ENCODE results near the gene NRARP.

The NRARP gene

GRCh38 chr9:137321726-137322361 is 19.8 kb upstream of the NRARP start:
- DNase-seq = no peak

DNA sequence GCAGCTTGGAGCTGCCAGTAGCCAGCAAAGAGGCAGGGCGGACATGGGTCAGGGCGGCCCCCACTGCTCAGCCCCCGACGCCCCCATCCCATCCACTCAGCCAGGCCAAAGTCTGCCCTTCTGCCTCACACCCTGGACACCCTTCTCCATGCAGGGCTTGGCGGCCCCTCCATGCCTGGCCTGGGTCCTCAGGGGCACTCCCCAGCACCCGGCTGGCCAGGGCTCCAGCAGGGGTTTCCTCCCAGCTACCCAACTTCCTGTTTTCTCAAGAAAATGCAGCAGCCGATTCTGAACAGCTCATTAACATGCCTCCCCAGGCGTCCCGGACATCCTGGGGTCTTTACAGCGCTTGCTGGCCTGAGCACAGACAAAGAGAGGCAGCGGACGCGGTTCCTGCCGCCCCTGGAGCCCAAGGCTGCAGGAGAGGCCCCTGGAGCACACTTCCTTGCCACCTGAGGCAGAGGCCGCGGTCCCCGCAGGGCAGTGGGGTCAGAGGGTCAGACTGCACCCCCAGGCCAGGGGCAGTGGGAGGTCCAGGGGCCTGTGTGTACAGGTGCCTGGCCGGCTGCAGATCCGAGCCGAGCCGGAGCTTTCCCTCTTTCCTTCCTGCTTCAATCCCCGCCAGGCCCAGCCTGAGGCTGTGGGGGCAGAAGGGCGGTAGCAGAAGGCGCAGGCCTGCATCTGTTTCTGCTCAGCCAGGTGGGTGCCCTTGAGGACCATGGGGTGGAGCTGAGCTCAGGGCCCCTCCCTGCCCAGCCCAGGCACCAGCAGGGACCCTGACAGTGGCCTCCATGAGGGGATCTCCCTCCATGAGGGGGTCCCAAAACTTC is 18.7 kb upstream of the NRARP start:
- peak; percentile 44 to 72 (median 63) for DNase-seq

DNA sequence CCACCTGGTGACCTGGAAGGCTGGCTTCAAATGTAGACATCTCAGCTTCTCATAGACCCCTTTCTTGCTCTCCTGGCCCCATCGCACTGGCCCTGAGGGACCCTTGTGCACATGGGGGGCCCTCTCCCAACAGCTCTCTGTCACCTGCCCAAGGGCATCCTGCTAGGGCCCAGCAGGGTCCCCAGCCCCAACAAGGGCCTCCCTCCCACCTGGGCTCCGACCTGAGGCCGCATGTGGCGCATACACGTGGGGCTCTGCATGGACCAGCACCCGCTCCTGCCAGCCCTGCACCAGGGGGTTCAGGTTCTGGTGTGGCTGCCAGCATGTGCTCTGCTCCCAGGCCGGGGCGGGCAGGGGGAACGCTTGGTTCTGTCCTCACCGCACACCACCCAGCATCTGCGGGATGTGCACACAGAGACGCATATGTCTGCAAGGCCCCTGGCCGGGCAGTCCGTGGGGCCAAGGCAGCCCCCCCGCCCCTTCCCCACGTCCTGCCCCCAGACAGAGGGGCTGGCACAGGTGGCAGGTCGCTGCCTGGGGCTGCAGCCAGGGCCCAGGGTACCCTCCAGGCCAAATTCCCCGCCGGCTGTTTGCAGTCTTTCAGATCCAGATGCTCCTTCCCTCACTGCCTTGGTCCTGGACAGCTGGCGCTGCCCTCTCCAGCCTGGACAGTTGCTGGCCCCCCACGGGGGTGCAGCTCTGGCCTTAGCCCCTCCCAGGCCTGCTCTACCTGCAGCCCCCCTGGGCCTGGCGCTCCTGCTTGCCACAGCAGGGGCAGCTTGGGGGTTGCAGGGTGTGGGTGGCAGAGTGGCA is 17.9 kb upstream of the NRARP start:
- DNase-seq = no peak

- DNase-seq = no peak
Measured at GRCh38 chr9:137319011-137319738, 17.1 kb upstream of the NRARP start.

- DNase-seq = no peak
Measured at GRCh38 chr9:137318602-137319001, 16.5 kb upstream of the NRARP start.

DNA sequence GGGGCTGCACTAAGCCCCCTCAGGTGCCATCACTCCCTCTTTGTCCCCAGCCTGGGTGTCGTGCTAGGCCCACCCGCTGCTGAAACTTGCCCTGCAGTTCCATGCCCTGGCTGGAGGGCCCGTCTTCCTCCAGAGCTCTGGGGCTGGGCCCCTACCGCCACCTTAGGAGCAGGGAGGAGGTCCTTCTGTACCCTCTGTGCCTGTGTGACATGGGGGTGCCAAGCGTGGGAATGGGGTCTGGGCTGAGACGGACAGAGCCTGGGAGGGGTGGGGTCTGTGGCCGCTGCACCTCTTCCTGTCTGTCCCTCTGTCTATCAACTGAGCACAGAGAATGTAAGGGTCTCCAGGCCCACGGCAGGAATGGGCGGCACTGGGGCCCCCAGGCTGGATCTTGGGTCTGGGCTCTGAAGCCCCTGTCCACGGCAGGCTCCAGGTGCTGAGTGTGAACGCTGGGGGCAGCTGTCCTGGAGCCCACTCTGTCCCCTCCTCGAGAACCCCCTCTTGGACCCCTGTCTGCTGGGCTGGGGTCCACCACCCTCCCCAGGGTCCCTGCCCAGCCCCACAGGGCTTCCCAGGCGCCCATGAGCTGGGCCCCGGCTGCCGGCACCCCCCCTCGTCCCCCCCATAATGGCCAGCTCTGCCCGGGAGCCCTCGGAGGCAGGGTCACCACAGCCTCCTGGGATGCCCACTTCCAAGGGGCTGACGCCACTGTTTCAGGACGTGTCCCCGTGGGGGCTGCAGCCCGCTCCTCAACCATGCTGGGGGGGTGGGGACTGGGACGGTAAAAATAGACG is 15.8 kb upstream of the NRARP start:
- no peak for DNase-seq

DNA sequence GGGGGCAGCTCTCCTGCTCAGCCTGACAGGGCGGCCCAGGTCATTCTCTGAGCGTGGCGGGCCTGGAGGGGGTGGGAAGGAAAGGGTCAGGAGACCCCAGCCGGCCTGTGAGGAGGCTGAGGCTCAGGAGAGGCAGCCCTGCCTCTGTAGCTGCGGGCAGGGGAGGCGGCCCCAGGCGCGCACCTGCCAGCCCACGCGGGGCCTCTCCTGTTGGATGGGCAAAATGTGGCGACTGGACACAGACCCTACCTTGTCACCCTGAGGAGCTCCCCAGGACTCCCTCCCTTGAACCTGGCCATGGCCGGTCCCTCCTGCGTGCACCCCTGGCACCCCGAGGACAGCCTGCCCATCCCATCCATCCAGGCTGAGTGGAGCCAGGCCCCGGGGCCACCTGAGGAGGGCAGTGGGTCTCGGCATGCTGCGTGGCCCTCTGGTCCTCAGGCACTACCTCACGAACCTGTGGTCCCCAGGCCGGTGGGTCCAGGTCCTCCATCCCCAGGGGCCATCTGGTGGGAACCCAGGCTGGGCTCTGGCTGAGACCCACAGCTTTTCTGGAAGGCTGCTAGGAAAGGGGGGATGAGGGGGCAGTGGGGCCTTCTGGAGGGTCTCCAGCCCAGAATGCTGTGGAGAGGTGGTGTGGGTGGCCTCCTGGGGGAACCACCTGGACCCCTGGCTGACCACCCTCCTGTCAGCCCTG is 15.1 kb upstream of the NRARP start:
- DNase-seq = no peak

DNA sequence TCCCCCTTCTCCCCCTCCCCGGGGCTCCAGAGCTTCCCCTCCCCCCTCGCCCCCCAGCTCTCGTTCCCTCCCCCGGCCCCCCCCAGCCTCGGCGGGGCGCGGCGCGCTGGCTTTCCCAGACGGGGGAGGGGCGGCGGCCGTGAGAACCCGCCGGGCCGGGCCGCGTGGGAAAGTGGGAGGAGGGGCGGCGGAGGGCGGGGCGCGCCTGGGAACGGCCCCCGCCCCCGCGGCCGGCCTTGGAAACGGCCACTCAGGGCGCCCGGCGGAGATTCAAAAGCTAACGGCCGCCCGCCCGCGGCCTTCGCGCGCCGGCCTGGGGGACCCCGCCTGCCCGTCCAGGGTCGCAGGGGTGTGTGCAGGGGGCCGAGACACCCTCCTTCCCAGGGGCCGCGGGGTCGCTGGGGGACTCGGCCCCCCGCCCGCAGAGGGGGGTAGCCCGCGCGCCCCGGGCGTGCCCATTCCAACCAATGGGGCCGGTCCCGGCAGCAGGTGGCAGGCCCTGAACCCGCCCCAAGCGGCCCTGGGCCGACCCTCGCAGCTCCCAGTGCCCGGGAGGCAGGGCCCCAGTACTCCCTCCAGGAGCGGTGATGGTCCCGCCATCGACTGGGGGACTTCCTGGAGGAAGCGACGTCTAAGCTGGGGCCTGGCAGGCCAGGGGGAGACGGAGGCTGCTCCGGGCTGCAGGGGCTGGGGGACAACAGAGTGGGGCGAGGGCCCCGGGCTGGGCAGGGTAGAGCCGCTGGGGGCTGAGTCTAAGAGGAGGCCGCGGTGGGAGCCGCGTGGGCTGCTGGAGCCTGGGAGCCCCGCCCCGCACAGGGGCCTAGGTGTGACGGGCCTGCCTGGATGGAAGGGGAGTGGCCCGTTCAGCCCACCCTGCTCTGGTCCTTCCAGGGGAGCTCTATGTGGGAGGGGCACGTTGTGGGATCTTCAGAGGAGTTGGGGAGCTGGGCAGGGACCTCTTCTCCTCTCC is 14.2 kb upstream of the NRARP start:
- peak; percentile 51 to 79 (median 58) for DNase-seq

- DNase-seq = no peak
Measured at GRCh38 chr9:137315581-137316011, 13.5 kb upstream of the NRARP start.

DNA sequence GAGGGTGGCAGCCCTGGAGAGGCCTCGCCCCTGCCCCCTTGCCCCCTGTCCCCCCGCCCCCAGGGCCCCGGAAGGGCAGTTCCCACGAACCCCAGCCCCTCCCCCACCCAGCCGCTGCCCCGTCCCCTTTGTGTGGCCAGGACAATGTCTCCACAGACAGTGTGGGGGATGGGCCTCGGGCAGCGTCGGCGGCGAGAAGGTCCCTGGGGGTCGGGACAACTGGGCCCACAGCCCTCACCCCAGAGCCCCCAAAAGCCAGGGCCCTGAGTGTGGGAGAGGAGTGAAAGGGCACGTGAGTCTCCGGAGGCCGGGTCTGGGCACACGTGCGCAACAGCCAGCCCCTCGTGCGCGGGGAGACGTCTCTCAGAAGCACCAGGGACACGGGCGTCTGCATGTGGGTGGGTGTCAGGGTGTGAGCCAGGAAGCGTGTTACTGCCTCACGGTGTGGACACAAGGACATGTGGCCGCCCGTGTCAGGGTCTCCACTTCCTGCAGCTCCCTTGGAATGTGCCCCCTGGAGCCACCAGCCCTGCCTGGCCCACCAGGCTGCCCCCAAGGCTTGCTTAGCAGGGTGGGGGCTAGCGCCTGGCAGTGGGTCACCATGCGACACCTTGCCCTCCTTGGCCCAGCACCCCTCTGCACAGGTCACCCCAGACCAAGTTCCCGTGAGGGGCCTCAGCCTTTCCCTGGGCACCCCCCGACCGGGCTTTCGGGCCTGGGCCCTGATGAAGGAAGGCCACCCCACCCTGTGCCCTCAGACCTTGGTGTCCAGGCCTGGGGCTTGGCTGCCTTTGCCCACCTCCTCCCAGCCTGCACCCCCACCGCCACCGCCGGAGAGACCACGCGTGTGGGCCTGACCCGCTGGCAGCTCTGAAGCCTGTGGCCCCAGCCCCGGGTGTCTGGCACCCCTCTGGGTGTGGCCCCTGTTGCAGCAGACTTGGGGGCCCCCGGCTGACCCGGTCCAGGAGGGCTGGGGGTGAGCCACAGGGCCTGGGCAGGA is 12.8 kb upstream of the NRARP start:
- DNase-seq = no peak

- no peak for DNase-seq
Measured at GRCh38 chr9:137313956-137314560, 12.0 kb upstream of the NRARP start.

DNA sequence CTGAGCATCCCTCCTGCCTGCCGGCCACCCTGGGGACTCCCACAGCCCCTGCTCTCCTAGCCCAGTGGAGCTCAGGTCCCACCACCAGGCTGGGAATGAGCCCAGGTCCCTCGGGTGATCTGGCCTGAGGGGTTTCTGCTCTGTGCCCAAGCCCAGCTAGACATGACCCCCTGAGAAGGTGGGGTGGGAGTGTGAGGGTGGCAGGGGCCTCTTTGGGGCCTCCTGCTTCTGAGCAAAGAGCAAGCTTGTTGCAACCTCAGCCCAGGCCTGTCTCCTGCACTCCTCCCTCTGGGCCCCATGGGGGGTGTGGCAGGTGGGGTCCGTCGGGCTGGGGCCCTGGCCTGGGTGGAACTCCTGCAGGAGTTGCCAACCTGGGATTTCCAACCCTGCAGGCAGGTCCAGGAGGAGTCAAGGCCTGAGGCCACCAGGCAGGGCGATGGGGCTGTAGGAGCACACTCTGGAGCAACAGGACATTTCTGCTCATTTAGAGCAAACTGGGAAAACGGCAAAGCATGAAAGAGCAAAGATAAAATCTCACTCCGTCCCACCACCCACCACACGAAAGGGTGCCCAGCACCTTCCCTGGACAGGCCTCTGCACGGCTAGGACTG is 11.4 kb upstream of the NRARP start:
- no peak for DNase-seq

DNA sequence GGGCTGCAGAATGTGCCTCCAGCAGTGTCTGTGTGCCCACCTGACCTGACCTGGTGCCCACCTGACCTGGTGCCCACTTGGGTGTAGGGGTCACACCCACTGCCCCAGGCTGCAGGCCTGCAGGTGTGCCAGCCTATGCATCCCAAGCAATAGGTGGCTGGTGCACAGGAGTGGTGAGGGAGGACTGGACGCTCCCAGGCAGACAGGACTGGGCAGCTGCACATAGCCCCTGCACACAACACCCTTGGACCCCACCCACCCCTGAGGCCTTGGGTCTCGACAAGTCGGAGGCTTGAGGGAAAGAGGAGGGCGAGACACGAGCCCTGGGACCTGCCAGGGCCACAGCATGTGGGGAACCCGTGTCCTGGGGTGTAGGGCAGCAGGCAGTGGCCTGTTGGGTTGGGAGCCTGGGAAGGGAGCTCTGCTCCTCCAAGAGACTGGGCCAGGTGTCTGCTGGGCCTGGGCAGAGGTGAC is 10.8 kb upstream of the NRARP start:
- no peak for DNase-seq

DNA sequence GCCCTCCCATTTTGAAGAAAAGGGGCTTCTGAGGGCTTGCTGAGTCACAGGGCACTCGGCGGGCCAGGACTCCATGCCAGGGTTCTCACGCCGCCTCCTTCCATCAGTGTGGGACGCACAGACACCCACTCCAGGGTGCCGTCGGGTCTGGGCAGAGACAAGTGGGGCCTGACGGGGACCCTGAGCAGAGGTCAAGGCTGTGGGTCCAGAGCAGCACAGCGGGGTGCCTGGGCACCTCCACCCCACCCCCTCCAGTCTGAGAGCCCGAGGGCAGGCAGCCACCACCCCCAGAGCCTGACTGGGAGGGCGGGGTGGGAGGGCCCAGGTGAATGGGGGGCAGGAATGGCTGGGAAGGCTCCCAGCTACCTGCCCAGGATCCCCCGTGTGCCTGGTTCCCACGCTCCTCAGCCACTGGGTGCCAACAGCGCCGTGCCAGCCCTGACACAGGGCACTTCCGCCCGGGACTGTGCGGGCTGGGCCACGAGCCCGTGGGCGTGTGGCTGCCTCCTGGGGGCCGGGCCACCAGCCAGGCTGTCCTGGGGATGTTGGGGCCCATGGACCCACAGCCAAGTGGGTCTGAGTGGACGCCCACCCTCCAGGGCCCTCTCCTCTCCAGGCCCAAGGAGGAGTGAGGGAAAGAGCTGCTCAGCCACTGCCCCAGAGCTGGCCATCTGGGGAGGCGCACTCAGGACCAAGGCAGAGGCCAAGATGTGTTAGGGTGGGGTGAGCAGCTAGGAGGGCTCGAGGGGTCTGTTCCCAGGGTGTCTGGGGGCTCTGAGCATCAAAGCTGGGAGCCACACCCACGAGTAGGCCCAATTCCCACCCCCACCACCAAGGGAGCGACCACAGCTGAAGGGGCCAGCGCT is 10.1 kb upstream of the NRARP start:
- DNase-seq = no peak

GRCh38 chr9:137311171-137311985 is 9.3 kb upstream of the NRARP start:
- DNase-seq = peak in 1 of 4 experiments; percentile 3
